Smooth muscle cell (in vitro differentiated cells): ENCODE results near the gene CATSPER1. TPM values are rescaled to one million over a fixed set of nuclear protein-coding genes. Genes with fewer than 3 reads are reported as not detected.

Experiments
- DNase-seq: peaks from one replicate; lab custom pipeline; 2025; ENCODE audit not compliant: unreplicated experiment; lab: John Stamatoyannopoulos, UW
- H2AFZ ChIP-seq: fragments of 200-600 bp; sonication (generic); 2 replicates; pipeline ENCODE4 v1.6.0; 2016; ENCODE audit warnings: antibody characterized with exemption, low read depth, mild to moderate bottlenecking
- H3F3A ChIP-seq: fragments of 200-600 bp; sonication (generic); 2 replicates; pipeline ENCODE4 v1.6.0; 2017; ENCODE audit warnings: antibody characterized with exemption, low read depth
- H3K27ac ChIP-seq: fragments of 200-600 bp; sonication (generic); 2 replicates; pipeline ENCODE4 v1.5.1; 2016; ENCODE audit warnings: low read depth, mild to moderate bottlenecking
- H3K27me3 ChIP-seq: fragments of 200-600 bp; sonication (generic); 2 replicates; pipeline ENCODE4 v1.6.1; 2016; ENCODE audit warnings: low read depth, mild to moderate bottlenecking
- H3K36me3 ChIP-seq: fragments of 200-600 bp; sonication (generic); 2 replicates; pipeline ENCODE4 v1.5.1; 2016; ENCODE audit warnings: low read depth
- H3K4me1 ChIP-seq: fragments of 200-600 bp; sonication (generic); 2 replicates; pipeline ENCODE4 v1.5.1; 2016; ENCODE audit warnings: low read depth
- H3K4me2 ChIP-seq: fragments of 200-600 bp; sonication (generic); 2 replicates; pipeline ENCODE4 v1.6.0; 2016; ENCODE audit warnings: mild to moderate bottlenecking
- H3K4me3 ChIP-seq: fragments of 200-600 bp; sonication (generic); 2 replicates; pipeline ENCODE4 v1.5.1; 2016; ENCODE audit warnings: mild to moderate bottlenecking
- H3K79me2 ChIP-seq: fragments of 200-600 bp; sonication (generic); 2 replicates; pipeline ENCODE4 v1.6.0; 2016; ENCODE audit warnings: low read depth, mild to moderate bottlenecking
- H3K9ac ChIP-seq: fragments of 200-600 bp; sonication (generic); 2 replicates; pipeline ENCODE4 v1.6.0; 2016; ENCODE audit warnings: low read depth
- H3K9me3 ChIP-seq: fragments of 200-600 bp; sonication (generic); replicated peaks from 2 replicates; pipeline ENCODE4 v1.5.1; 2016; ENCODE audit warnings: low read depth
- H4K20me1 ChIP-seq: fragments of 200-600 bp; sonication (generic); 2 replicates; pipeline ENCODE4 v1.6.0; 2016; ENCODE audit warnings: low read depth
- WGBS: methylation state at CpG from one replicate; pipeline ENCODE4 v1.1.7; 2016; ENCODE audit warnings: low lambda C conversion rate; 5-methylcytosine and 5-hydroxymethylcytosine counted together
- polyA plus RNA-seq: library from polyadenylated mRNA; unstranded; fragments of >200 nt; fragmentation: Nextera tagmentation; extraction: Ambion mirVana; gene quantifications from 2 replicates; pipeline ENCODE4 v1.2.1, GENCODE V29; 2016
- total RNA-seq: library from RNA; depleted of rRNA; stranded (reverse); fragments of >200 nt; gene quantifications from 2 replicates; pipeline ENCODE4 v1.2.3, GENCODE V29; 2014
- TF ChIP-seq, protein P1 (sequence below): fragments of 200-600 bp; sonication (generic); IDR thresholded peaks from 2 replicates; pipeline ENCODE4 v1.5.1; 2017; ENCODE audit warnings: borderline replicate concordance, mild to moderate bottlenecking, antibody characterized with exemption; ENCODE audit not compliant: insufficient read depth, poor library complexity, severe bottlenecking

The CATSPER1 gene
- total and polyA plus RNA-seq, 2 experiments from 2014 or later = 0.55 TPM; not detected in 1

DNA sequence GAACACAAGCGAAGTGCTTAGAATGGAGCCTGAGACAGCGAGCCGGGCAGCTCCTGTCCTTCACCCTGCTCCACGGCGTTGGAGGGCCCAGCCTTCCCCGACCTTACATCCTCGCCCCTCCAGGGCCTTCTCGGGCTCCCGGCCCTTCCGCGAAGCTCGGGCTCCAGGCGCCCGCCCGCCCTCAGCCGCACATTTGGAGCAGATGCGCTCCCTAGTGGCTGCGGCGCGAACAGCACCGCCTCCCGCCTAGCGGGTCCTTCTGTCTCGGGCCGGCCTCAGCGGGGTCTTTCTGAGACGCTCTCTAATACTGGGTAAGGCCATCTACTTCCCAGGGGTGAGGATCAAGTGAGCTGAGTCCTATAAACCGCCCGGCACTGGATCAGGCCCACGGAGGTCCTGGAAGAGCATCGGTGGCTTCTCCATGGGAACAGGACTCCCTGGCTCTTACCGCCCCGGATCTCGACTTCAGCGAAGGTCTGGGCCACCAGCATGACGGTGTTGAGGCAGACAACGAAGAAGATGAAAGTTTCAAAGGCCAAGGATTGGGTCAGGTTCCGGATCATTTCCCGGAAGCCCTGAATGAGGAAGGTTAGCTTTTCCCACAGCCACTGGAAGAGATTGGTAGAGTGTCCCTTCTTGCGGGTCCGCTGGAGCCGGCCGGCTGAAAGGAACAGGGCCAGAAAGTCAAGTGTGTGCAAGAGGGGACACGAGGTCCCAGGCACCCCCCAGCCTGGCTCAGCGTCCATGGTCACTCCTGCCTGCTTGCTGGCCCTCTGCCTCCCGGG, 3.7 kb downstream of the CATSPER1 start:
- H3K9ac ChIP-seq = no peak overlapping the region

DNA sequence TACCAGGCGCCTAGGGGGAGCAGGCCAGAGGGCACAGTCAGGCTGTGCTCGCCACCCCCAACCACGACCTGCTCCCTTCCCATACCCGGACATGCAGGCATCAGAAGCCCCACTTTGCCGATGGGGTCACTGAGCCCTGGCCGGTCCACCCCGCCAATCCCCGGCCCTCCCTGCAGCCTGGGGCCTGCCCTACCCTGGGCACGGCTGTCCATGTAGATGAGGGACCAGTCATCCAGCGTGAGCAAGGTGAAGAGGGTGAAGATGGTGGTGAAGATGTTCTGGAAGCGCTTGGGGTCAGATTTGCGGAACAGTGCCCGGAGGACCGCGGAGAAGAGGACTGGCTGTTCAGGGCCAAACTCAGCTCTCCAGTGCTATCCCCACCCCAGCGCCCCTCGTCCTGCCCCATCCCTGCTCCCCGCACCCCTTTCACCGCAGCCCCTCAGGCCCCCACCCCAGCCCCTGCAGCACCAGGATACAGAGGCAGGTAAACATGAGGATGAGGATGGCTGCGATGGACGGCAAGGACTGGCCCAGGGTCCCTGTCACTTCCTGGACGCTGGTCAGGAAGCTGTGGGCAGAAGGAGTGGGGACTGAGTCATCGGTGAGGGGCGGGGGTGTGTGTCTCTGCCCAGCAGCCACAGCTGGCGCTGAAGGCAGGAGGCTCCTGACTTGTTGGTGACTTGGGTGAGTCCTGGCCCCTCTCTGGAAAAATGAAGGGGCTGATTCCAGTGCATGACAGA, 5.5 kb downstream of the CATSPER1 start:
- peak overlapping the region; percentile 66 for H3K4me2 ChIP-seq
- no peak overlapping the region for H3K9ac ChIP-seq
- H2AFZ ChIP-seq = no peak overlapping the region
- no peaks in the 10 kb centered on the region for H4K20me1 ChIP-seq
- no peaks in the 10 kb centered on the region for H3K36me3 ChIP-seq
- no peaks in the 10 kb centered on the region for H3K9me3 ChIP-seq
- TF ChIP-seq, protein P1, sequence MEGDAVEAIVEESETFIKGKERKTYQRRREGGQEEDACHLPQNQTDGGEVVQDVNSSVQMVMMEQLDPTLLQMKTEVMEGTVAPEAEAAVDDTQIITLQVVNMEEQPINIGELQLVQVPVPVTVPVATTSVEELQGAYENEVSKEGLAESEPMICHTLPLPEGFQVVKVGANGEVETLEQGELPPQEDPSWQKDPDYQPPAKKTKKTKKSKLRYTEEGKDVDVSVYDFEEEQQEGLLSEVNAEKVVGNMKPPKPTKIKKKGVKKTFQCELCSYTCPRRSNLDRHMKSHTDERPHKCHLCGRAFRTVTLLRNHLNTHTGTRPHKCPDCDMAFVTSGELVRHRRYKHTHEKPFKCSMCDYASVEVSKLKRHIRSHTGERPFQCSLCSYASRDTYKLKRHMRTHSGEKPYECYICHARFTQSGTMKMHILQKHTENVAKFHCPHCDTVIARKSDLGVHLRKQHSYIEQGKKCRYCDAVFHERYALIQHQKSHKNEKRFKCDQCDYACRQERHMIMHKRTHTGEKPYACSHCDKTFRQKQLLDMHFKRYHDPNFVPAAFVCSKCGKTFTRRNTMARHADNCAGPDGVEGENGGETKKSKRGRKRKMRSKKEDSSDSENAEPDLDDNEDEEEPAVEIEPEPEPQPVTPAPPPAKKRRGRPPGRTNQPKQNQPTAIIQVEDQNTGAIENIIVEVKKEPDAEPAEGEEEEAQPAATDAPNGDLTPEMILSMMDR = no peak
- H3F3A ChIP-seq = no peaks in the 10 kb centered on the region
- 79% methylated on average over 23 of the region's 25 CpGs for WGBS
- no peak for DNase-seq
- no peak overlapping the region for H3K27ac ChIP-seq
- no peaks in the 10 kb centered on the region for H3K27me3 ChIP-seq
- no peaks in the 10 kb centered on the region for H3K79me2 ChIP-seq
- no peaks in the 10 kb centered on the region for H3K4me1 ChIP-seq
- no peak overlapping the region for H3K4me3 ChIP-seq

More for the DNA sequence above, 3.7 kb downstream of the CATSPER1 start:
- H3K4me2 ChIP-seq = peak overlapping the region; percentile 80
- H4K20me1 ChIP-seq = no peaks in the 10 kb centered on the region
- H3K9me3 ChIP-seq = no peaks in the 10 kb centered on the region
- H3K27me3 ChIP-seq = no peaks in the 10 kb centered on the region
- H3K4me1 ChIP-seq = no peaks in the 10 kb centered on the region
- WGBS = 32% methylated on average over 45 of the region's 46 CpGs
- no peaks in the 10 kb centered on the region for H3K79me2 ChIP-seq
- peak; percentile 59 for DNase-seq
- no peaks in the 10 kb centered on the region for H3F3A ChIP-seq
- H3K36me3 ChIP-seq = no peaks in the 10 kb centered on the region
- no peak overlapping the region for H3K4me3 ChIP-seq
- TF ChIP-seq, protein P1 = peak; percentile 97
- peak overlapping the region; percentile 83 for H2AFZ ChIP-seq
- no peak overlapping the region for H3K27ac ChIP-seq

GRCh38 chr11:66020212-66020611, 6.1 kb downstream of the CATSPER1 start:
- H3K79me2 ChIP-seq = no peaks in the 10 kb centered on the region
- no peaks in the 10 kb centered on the region for H3K4me1 ChIP-seq
- no peak overlapping the region for H3K4me3 ChIP-seq
- WGBS = 97% methylated on average over 7 of the region's 8 CpGs
- no peaks in the 10 kb centered on the region for H3K27me3 ChIP-seq
- no peak overlapping the region for H3K27ac ChIP-seq
- no peaks in the 10 kb centered on the region for H3F3A ChIP-seq
- no peak overlapping the region for H3K4me2 ChIP-seq
- no peaks in the 10 kb centered on the region for H3K9me3 ChIP-seq
- no peak overlapping the region for H3K9ac ChIP-seq
- no peaks in the 10 kb centered on the region for H3K36me3 ChIP-seq
- no peak for DNase-seq
- no peaks in the 10 kb centered on the region for H4K20me1 ChIP-seq
- TF ChIP-seq, protein P1 = no peak
- no peak overlapping the region for H2AFZ ChIP-seq
